NCI-H446 treated with DMSO at 0.1 percent for 48 hours (cell line): ENCODE data around the gene KRT79.

Experiments
- DNase-seq: peaks from one replicate; lab custom pipeline; 2025; lab: John Stamatoyannopoulos, UW

Gene KRT79

GRCh38 chr12:52819731-52820510 lies 14.2 kb downstream of the KRT79 start:
- DNase-seq, result no peak

GRCh38 chr12:52818887-52819420 lies 15.2 kb downstream of the KRT79 start:
- DNase-seq, result no peak

- no peak for DNase-seq
Observed at GRCh38 chr12:52818388-52818787, 15.7 kb downstream of the KRT79 start.

- DNase-seq, result no peak
Observed at GRCh38 chr12:52817699-52818238, 16.3 kb downstream of the KRT79 start.

DNA sequence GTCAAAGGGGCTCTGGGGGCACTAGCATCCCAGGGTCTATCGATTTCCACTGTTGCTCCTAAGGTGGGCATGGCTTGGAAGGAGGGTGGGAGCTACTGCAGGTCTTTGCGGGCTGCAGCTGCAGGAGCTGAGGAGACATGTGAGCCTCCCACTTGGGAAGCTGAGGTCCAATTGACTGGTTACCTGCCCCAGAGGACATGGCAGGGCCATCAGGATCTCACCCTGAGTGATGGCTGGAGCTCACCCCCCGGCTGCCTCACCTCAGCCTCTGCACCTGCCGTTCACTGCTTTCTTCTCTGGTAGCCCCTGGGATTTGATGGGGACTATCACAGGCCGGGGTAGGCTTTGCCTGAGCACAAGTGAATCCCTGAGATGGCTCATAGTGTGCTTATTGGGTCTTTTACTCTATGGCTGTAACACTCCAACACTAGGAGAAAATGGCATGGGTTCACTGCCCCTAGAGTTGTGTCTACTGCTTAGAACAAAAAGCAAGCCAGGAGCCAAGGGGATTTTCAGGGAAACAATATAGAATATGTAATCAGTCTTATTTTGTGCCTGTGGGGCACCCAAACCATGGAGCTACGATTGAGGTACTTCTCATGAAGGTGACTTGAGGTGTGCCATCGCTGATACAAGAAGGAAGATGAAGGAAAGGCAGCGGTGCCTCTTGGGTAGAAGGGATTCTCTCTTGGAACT lies 17.0 kb downstream of the KRT79 start:
- DNase-seq, result no peak

- DNase-seq, result no peak
Observed at GRCh38 chr12:52815676-52816588, 18.2 kb downstream of the KRT79 start.

DNA sequence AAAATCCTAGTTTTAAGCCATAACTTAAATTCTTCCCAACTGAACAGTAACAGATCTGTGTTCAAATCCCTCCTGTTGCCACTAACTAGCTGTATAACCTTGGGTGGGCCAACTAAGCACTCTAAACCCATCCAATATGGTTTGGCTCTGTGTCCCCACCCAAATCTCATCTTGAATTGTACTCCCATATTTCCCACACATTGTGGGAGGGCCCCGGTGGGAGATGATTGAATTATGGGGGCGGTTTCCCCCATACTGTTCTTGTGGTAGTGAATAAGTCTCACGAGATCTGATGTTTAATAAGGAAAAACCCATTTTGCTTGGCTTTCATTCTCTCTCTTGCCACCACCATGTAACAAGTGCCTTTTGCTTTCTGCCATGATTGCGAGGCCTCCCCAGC lies 18.9 kb downstream of the KRT79 start:
- DNase-seq, result no peak

GRCh38 chr12:52814710-52815155 lies 19.4 kb downstream of the KRT79 start:
- no peak for DNase-seq

- no peak for DNase-seq
Observed at GRCh38 chr12:52813885-52814709, 20.0 kb downstream of the KRT79 start, which contains the start of gene KRT4. KRT4 (minus strand) TSS chr12:52814116; CDS start chr12:52814058, 58 bp downstream.

DNA sequence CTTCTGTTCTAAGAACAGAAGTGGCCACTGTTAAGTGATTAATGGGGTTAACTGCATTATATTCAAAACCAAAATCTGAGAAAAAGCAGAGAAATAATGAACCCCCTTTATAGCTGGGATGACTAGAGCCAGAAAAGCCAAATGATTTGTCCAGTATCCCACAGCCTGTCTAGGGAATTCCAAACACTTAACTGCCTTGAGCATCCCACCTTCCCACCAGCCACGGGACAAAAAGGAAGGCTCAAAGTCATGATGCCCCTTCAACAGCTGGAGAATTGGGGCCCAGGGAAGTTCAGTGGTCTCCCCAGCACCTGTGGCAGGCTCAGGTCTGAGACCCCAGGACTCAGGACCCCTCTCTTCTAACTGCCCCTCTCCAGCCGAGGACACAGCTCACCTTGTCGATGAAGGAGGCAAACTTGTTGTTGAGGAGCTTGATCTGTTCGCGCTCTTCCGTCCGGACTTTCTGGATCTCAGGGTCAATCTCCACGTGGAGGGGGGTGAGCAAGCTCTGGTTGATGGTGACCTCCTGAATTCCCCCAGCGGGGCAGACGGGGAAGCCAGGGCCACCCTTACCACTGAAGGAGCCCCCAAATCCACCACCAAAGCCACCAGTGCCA lies 20.8 kb downstream of the KRT79 start:
- DNase-seq, result no peak

DNA sequence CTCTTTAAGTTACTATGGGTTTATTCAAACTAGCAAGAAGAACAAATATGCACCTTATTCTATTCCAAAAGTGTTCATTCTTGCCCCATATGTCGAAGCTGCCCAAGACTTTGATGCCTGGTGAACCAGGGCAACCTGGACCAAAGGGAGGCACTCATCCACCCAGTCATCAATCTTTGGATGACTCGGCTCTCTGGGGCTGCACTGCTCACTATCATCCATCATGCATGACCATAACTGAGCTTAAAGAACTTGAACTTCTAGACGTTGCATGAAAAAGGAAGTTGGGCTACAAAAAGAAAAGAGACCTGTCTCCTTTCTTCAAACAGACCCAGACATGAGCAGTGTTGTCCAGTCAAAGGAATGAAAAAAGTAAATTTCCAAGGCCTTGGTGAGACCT lies 21.4 kb downstream of the KRT79 start:
- no peak for DNase-seq

GRCh38 chr12:52812073-52812400 lies 22.1 kb downstream of the KRT79 start:
- no peak for DNase-seq

GRCh38 chr12:52811191-52812072 lies 22.7 kb downstream of the KRT79 start:
- no peak for DNase-seq

- no peak for DNase-seq
Observed at GRCh38 chr12:52810554-52810953, 23.6 kb downstream of the KRT79 start.

DNA sequence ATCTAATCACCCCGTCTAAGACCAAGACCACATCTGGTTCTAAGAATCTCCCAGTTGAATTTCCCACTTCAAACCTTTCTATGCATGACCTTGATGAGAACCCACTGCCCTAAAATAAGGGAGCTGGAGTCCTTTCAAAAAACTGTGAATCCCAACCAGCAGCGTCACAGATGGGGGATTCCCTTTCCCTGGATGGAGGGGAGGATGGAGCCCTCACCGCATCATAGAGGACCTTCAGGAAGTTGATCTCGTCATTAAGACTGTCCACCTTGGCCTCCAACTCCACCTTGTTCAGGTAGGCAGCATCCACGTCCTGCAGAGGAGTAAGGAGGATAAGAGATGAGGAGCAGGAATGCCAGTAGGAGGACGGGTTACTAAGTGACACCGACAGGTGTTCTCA lies 24.9 kb downstream of the KRT79 start:
- DNase-seq, result no peak

GRCh38 chr12:52808573-52809160 lies 25.4 kb downstream of the KRT79 start:
- DNase-seq, result no peak

DNA sequence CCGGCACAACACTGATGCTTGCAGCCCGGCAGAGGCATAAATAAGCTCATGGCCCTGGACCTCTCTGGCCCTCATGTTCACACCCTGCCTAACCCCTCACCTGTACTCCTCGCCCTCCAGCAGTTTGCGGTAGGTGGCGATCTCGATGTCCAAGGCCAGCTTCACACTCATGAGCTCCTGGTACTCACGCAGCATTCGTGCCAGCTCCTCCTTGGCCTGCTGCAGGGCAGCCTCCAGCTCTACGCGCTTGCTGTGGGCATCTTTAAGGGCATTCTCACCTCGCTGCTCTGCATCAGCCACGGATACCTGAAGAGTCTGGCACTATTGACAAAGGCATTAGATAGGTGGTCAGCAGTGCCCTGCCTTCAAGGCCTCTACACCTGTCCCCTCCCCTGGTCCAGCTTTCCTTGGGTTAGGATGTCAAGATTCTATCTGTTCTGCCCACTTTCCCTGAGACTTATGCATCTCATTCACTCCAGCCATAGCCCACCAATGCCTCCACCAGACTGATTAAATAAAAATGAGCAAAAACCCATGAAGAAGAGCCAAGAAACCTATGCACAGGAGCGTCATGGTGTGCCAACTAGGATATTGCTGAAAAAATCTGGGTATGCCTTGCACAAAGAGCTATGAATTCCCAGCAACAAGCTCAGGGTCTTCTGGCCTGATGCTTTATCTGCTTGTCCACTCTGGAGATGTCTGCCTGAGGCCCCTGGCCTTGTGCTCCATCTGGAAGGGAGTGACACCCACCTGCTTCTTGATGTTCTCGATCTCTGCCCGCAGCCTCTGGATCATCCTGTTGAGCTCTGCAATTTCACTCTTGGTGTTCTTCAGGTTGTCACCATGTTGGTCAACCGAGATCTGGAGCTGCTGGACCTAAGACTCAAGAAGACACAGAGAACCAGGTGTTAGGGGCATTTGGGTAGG lies 26.3 kb downstream of the KRT79 start:
- DNase-seq, result no peak
